Thyroid gland (tissue), 4 donors: ENCODE data around the gene CD27. TPM values are rescaled to one million over a fixed set of nuclear protein-coding genes. Genes with fewer than 3 reads are reported as not detected.
"Not testable (repeated sequence)": the region's sequence is repeated elsewhere in the genome, so short reads cannot be mapped to it uniquely, and the experiment has no call there.

Experiments used
- DNase-seq, 2 donors: peaks; one replicate each; pipeline ENCODE4 v3.0.0-alpha.2; 2019
- H3K27ac ChIP-seq, 3 donors: fragments of 200-600 bp; sonication (generic); 1 replicate in 2 of 3; 2 replicates in 1 of 3; pipeline ENCODE4 v1.5.1; 2016 to 2019; ENCODE audit warnings: mild to moderate bottlenecking in 1 of 3, moderate library complexity in 1 of 3
- H3K27me3 ChIP-seq: fragments of 200-600 bp; sonication (generic); one replicate; pipeline ENCODE4 v1.5.1; 2019
- H3K36me3 ChIP-seq, 2 donors: fragments of 200-600 bp; sonication (generic); one replicate each; pipeline ENCODE4 v1.5.1; 2016 to 2019
- H3K4me1 ChIP-seq, 2 donors: fragments of 200-600 bp; sonication (generic); one replicate each; pipeline ENCODE4 v1.5.1; 2017 to 2019
- H3K4me3 ChIP-seq, 3 donors: fragments of 200-600 bp; sonication (generic); replicated peaks in 1 of 3; 1 replicate in 2 of 3; 2 replicates in 1 of 3; pipeline ENCODE4 v1.5.1; 2016; ENCODE audit warnings: mild to moderate bottlenecking in 1 of 3
- H3K9me3 ChIP-seq: fragments of 200-600 bp; sonication (generic); one replicate; pipeline ENCODE4 v1.5.1; 2017
- CTCF ChIP-seq, 6 experiments: fragments of 200-600 bp in 3 of 6; fragments of 450-650 bp in 3 of 6; sonication (generic) in 3 of 6; IDR thresholded peaks; one replicate each; pipeline ENCODE4 v1.5.1; 2016 to 2019; ENCODE audit warnings: antibody characterized with exemption in 6 of 6, mild to moderate bottlenecking in 2 of 6, inconsistent platforms in 1 of 6, moderate library complexity in 1 of 6
- POLR2A ChIP-seq, 2 donors: fragments of 450-650 bp; IDR thresholded peaks; one replicate each; pipeline ENCODE4 v1.6.1; 2017; ENCODE audit warnings: antibody characterized with exemption in 2 of 2, mild to moderate bottlenecking in 2 of 2, moderate library complexity in 1 of 2
- WGBS, 2 donors: methylation state at CpG; one replicate each; pipeline ENCODE4 v1.1.5; 2017; 5-methylcytosine and 5-hydroxymethylcytosine counted together
- intact Hi-C: fragments of 100-400 bp; cut with DNase I; formaldehyde crosslinking; loops from one replicate; pipeline ENCODE4 v1.15.1; 2023
- total RNA-seq, 4 donors: library from RNA; depleted of rRNA; stranded (reverse); fragments of >200 nt; gene quantifications; one replicate each; pipeline ENCODE4 v1.2.3, GENCODE V29; 2016

CD27 gene
- total RNA-seq, 4 donors from 2014 or later, result 2.7 to 10.8 (median 6.4) TPM

DNA sequence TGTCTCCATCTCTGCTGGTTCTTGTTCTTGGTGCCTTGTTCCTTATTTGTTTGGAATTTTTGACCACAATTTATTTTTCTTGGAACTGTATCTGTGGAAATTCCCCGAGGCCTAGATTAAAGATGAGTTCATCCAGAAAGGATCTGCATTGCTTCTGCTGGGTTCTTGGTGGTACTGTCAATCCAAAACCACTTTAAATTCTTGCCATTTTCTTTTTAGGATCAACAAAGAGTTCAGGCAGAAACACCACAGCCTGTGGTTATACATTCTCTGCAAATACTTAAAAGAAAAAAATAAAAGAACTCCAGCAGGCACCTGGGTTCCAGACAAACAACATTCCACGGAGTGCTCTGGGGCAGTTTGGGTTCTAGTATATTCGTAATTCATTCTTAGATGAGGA, 31.7 kb downstream of the CD27 start:
- 69% methylated on average over 3 of the region's 3 CpGs for WGBS, 2 donors
- H3K4me3 ChIP-seq, result no peak overlapping the region
- H3K27me3 ChIP-seq, result no peaks in the 10 kb centered on the region
- no peaks in the 10 kb centered on the region for H3K4me1 ChIP-seq
- no peak overlapping the region for H3K27ac ChIP-seq
- no peaks in the 10 kb centered on the region for H3K9me3 ChIP-seq
- no peaks in the 10 kb centered on the region for H3K36me3 ChIP-seq
- intact Hi-C loops, result no loop called here
- DNase-seq, result no peak
- no peak for TF ChIP-seq POLR2A (IDR thresholded peaks at IDR 0.05)
- no peak for TF ChIP-seq CTCF (IDR thresholded peaks at IDR 0.05)

GRCh38 chr12:6477601-6478377, 33.0 kb downstream of the CD27 start:
- H3K27ac ChIP-seq, H3K4me3 ChIP-seq, H3K9me3 ChIP-seq, H3K36me3 ChIP-seq, H3K27me3 ChIP-seq, H3K4me1 ChIP-seq, intact Hi-C loops, DNase-seq: not testable (repeated sequence)
- WGBS, 2 donors, result 92 to 95% methylated on average over 21 to 30 of the region's 37 CpGs

DNA sequence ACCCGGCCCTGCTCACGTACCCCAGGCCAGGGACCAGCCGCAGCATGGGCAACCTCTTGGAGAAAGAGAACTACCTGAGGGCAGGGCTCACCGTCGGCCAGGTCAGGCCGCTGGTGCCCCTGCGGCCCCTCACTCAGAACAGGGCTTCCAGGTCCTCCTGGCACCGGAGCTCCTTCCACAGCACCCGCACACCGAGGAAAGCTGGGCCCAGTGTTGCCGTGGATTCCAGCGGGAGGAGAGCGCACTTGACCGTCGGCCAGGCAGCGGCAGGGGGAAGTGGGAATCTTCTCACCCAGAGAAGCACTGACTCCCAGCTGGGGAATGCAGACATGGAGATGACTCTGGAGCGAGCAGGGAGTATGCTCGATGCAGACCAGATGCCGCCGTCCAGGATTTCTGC, 33.7 kb downstream of the CD27 start:
- WGBS, 2 donors, result 77 to 80% methylated on average over 5 to 12 of the region's 20 CpGs
- no peak for DNase-seq
- Histone ChIP-seq H3K27ac (no peak overlapping the region), H3K27me3 (no peaks in the 10 kb centered on the region), H3K4me1 (no peaks in the 10 kb centered on the region), H3K4me3 (no peak overlapping the region), H3K9me3 (no peaks in the 10 kb centered on the region), H3K36me3 (no peaks in the 10 kb centered on the region)
- TF ChIP-seq POLR2A (IDR thresholded peaks at IDR 0.05) (no peak), CTCF (IDR thresholded peaks at IDR 0.05) (no peak)
- intact Hi-C loops, result no loop called here

GRCh38 chr12:6488240-6488639, 43.5 kb downstream of the CD27 start:
- intact Hi-C loops, result no loop called here
- TF ChIP-seq CTCF (IDR thresholded peaks at IDR 0.05), result no peak
- no peak for TF ChIP-seq POLR2A (IDR thresholded peaks at IDR 0.05)
- WGBS, 2 donors, result 72 to 91% methylated on average over 1 of the region's 1 CpG

GRCh38 chr12:6489449-6489848, 44.7 kb downstream of the CD27 start:
- 68% methylated on average over 4 of the region's 4 CpGs for WGBS, 2 donors
- no peaks in the 10 kb centered on the region for H3K9me3 ChIP-seq
- peaks cover 9 to 11% of the 10 kb centered on the region in 2 donors for H3K4me1 ChIP-seq
- no peak overlapping the region for H3K4me3 ChIP-seq
- TF ChIP-seq CTCF (IDR thresholded peaks at IDR 0.05) (no peak), POLR2A (IDR thresholded peaks at IDR 0.05) (no peak)
- no peak for DNase-seq
- no peak overlapping the region for H3K27ac ChIP-seq
- H3K36me3 ChIP-seq, result no peaks in the 10 kb centered on the region
- no peaks in the 10 kb centered on the region for H3K27me3 ChIP-seq
- intact Hi-C loops, result no loop called here

More at GRCh38 chr12:6488240-6488639, 43.5 kb downstream of the CD27 start:
- DNase-seq, result no peak
- H3K9me3 ChIP-seq, result no peaks in the 10 kb centered on the region
- H3K27ac ChIP-seq, result no peak overlapping the region
- peaks cover 7 to 8% of the 10 kb centered on the region in 2 donors for H3K4me1 ChIP-seq
- H3K27me3 ChIP-seq, result no peaks in the 10 kb centered on the region
- no peaks in the 10 kb centered on the region for H3K36me3 ChIP-seq
- H3K4me3 ChIP-seq, result no peak overlapping the region

GRCh38 chr12:6490673-6491072, 45.9 kb downstream of the CD27 start:
- H3K27me3 ChIP-seq, intact Hi-C loops, H3K36me3 ChIP-seq, DNase-seq, H3K4me3 ChIP-seq, H3K9me3 ChIP-seq, H3K27ac ChIP-seq: not testable (repeated sequence)
- peaks cover 15 to 18% of the 10 kb centered on the region in 2 donors for H3K4me1 ChIP-seq
- WGBS, 2 donors, result 97 to 100% methylated on average over 1 of the region's 1 CpG
